Mesenchymal stem cell (in vitro differentiated cells and primary cell): Measurements from ENCODE around the gene MED27.

Experiments used
- DNase-seq: peaks from one replicate; pipeline ENCODE4 v3.0.0-alpha.2; 2013
- H2AFZ ChIP-seq: one replicate; pipeline ENCODE4 v1.6.1; 2013; ENCODE audit warnings: low read depth, mild to moderate bottlenecking, control low read depth, inconsistent platforms, low read length, moderate library complexity
- H2AK5ac ChIP-seq: 2 replicates; pipeline ENCODE4 v1.6.1; 2013; ENCODE audit warnings: low read length, moderate library complexity, mild to moderate bottlenecking, inconsistent platforms; ENCODE audit not compliant: severe bottlenecking
- H2BK120ac ChIP-seq: one replicate; pipeline ENCODE4 v1.6.1; 2013; ENCODE audit warnings: low read depth, mild to moderate bottlenecking, inconsistent platforms, low read length, moderate library complexity
- H2BK12ac ChIP-seq, 2 experiments: one replicate each; pipeline ENCODE4 v1.6.1; 2013; ENCODE audit warnings: inconsistent platforms in 2 of 2, low read length in 2 of 2, mild to moderate bottlenecking in 2 of 2, moderate library complexity in 2 of 2, control low read depth in 1 of 2
- H2BK15ac ChIP-seq: one replicate; pipeline ENCODE4 v1.6.1; 2013; ENCODE audit warnings: mild to moderate bottlenecking, low read depth, inconsistent platforms; ENCODE audit not compliant: poor library complexity, severe bottlenecking
- H2BK5ac ChIP-seq: 2 replicates; pipeline ENCODE4 v1.6.1; 2013; ENCODE audit warnings: low read depth, mild to moderate bottlenecking, low read length, control low read depth, inconsistent platforms; ENCODE audit not compliant: poor library complexity, severe bottlenecking
- H3K14ac ChIP-seq, 2 experiments: one replicate each; pipeline ENCODE4 v1.6.1; 2013; ENCODE audit warnings: inconsistent platforms in 2 of 2, low read length in 2 of 2, control low read depth in 1 of 2, mild to moderate bottlenecking in 1 of 2, moderate library complexity in 1 of 2
- H3K18ac ChIP-seq, 2 experiments: one replicate each; pipeline ENCODE4 v1.6.1; 2013; ENCODE audit warnings: inconsistent platforms in 2 of 2, low read length in 2 of 2, control low read depth in 1 of 2, low read depth in 1 of 2, mild to moderate bottlenecking in 1 of 2
- H3K23ac ChIP-seq, 2 experiments: one replicate each; pipeline ENCODE4 v1.6.1; 2013; ENCODE audit warnings: inconsistent platforms in 2 of 2, low read length in 2 of 2, mild to moderate bottlenecking in 2 of 2, moderate library complexity in 2 of 2, control low read depth in 1 of 2
- H3K27ac ChIP-seq: 2 replicates; pipeline ENCODE4 v1.5.1; 2013; ENCODE audit warnings: mild to moderate bottlenecking, moderate library complexity, low read length, control low read depth, inconsistent platforms; ENCODE audit not compliant: poor library complexity, severe bottlenecking
- H3K27me3 ChIP-seq, 2 experiments: 2 replicates each; pipeline versions ENCODE4 v1.6.1 to v1.7.0; 2013; ENCODE audit warnings: low read length in 2 of 2, mild to moderate bottlenecking in 2 of 2, moderate library complexity in 2 of 2, control low read depth in 1 of 2, inconsistent platforms in 1 of 2; ENCODE audit not compliant: control insufficient read depth in 1 of 2, insufficient read depth in 1 of 2
- H3K36me3 ChIP-seq, 2 experiments: 2 replicates each; pipeline versions ENCODE4 v1.6.1 to v1.7.0; 2013; ENCODE audit warnings: low read length in 2 of 2, control low read depth in 1 of 2, inconsistent platforms in 1 of 2, low read depth in 1 of 2, mild to moderate bottlenecking in 1 of 2; ENCODE audit not compliant: insufficient read depth in 2 of 2, control insufficient read depth in 1 of 2
- H3K4ac ChIP-seq, 2 experiments: one replicate each; pipeline ENCODE4 v1.6.1; 2013; ENCODE audit warnings: inconsistent platforms in 2 of 2, low read length in 2 of 2, mild to moderate bottlenecking in 2 of 2, moderate library complexity in 2 of 2, control low read depth in 1 of 2, low read depth in 1 of 2
- H3K4me1 ChIP-seq: 2 replicates; pipeline ENCODE4 v1.6.1; 2013; ENCODE audit warnings: low read depth, low read length, control low read depth; ENCODE audit not compliant: control insufficient read depth, insufficient read depth
- H3K4me2 ChIP-seq: 2 replicates; pipeline ENCODE4 v1.6.1; 2013; ENCODE audit warnings: low read length, mild to moderate bottlenecking, inconsistent platforms; ENCODE audit not compliant: poor library complexity, severe bottlenecking
- H3K4me3 ChIP-seq, 2 experiments: 2 replicates each; pipeline versions ENCODE4 v1.5.1 to v1.7.0; 2013; ENCODE audit warnings: low read length in 2 of 2, mild to moderate bottlenecking in 2 of 2, control low read depth in 1 of 2, low read depth in 1 of 2; ENCODE audit not compliant: insufficient read depth in 1 of 2
- H3K79me1 ChIP-seq: replicated peaks from 2 replicates; pipeline ENCODE4 v1.6.1; 2013; ENCODE audit warnings: mild to moderate bottlenecking, control low read depth, low read length, inconsistent platforms; ENCODE audit not compliant: poor library complexity, severe bottlenecking
- H3K9ac ChIP-seq: 2 replicates; pipeline ENCODE4 v1.7.0; 2013; ENCODE audit warnings: mild to moderate bottlenecking, low read length, moderate library complexity
- H3K9me3 ChIP-seq: 2 replicates; pipeline ENCODE4 v1.7.0; 2013; ENCODE audit warnings: mild to moderate bottlenecking, low read length; ENCODE audit not compliant: control insufficient read depth
- H4K8ac ChIP-seq: one replicate; pipeline ENCODE4 v1.6.1; 2013; ENCODE audit warnings: inconsistent platforms, mild to moderate bottlenecking, low read length, moderate library complexity
- H4K91ac ChIP-seq: one replicate; pipeline ENCODE4 v1.6.1; 2013; ENCODE audit warnings: mild to moderate bottlenecking, low read length, inconsistent platforms
- WGBS: methylation state at CpG from one replicate; pipeline ENCODE4 v1.1.7; 2013; ENCODE audit warnings: mixed read lengths; 5-methylcytosine and 5-hydroxymethylcytosine counted together

MED27 gene

GRCh38 chr9:132030626-132031325 lies 48.9 kb downstream of the MED27 start:
- no peak overlapping the region for H3K4me2 ChIP-seq
- H3K4me3 ChIP-seq = no peak overlapping the region
- H3K9me3 ChIP-seq = no peaks in the 10 kb centered on the region
- WGBS = 100% methylated on average over 3 of the region's 3 CpGs
- H3K23ac ChIP-seq = no peak overlapping the region
- H3K79me1 ChIP-seq = peaks cover 41% of the 10 kb centered on the region
- no peak overlapping the region for H3K9ac ChIP-seq
- no peaks in the 10 kb centered on the region for H3K27me3 ChIP-seq
- no peak overlapping the region for H2BK15ac ChIP-seq
- H2AK5ac ChIP-seq = no peak overlapping the region
- H3K27ac ChIP-seq = no peak overlapping the region
- no peak overlapping the region for H4K8ac ChIP-seq
- no peak overlapping the region for H2BK120ac ChIP-seq
- no peaks in the 10 kb centered on the region for H3K36me3 ChIP-seq
- peaks cover 18% of the 10 kb centered on the region for H3K4me1 ChIP-seq
- no peak for DNase-seq
- no peak overlapping the region for H3K14ac ChIP-seq
- H2BK5ac ChIP-seq = no peak overlapping the region
- H3K18ac ChIP-seq = no peak overlapping the region
- H4K91ac ChIP-seq = no peak overlapping the region
- H3K4ac ChIP-seq = no peak overlapping the region
- no peak overlapping the region for H2AFZ ChIP-seq
- no peak overlapping the region for H2BK12ac ChIP-seq

GRCh38 chr9:132027752-132028663 lies 51.7 kb downstream of the MED27 start:
- no peak overlapping the region for H3K14ac ChIP-seq
- H3K23ac ChIP-seq = no peak overlapping the region

GRCh38 chr9:132026932-132027585 lies 52.6 kb downstream of the MED27 start:
- peak overlapping the region; percentile 54 for H3K27ac ChIP-seq
- H3K9ac ChIP-seq = no peak overlapping the region
- no peak overlapping the region for H2AK5ac ChIP-seq
- peak overlapping the region; percentile 6 for H3K4me2 ChIP-seq
- peaks cover 15% of the 10 kb centered on the region for H3K4me1 ChIP-seq
- H3K18ac ChIP-seq = peak overlapping the region in 1 of 2 experiments; percentile 33
- H3K36me3 ChIP-seq = no peaks in the 10 kb centered on the region
- peak; percentile 71 for DNase-seq
- peaks cover 45% of the 10 kb centered on the region for H3K79me1 ChIP-seq
- 49% methylated on average over 9 of the region's 12 CpGs for WGBS
- H3K14ac ChIP-seq = no peak overlapping the region
- no peaks in the 10 kb centered on the region for H3K9me3 ChIP-seq
- H4K8ac ChIP-seq = no peak overlapping the region
- H2BK15ac ChIP-seq = no peak overlapping the region
- H2BK5ac ChIP-seq = no peak overlapping the region
- H3K27me3 ChIP-seq = no peaks in the 10 kb centered on the region
- peak overlapping the region in 1 of 2 experiments; percentile 28 for H2BK12ac ChIP-seq
- H2AFZ ChIP-seq = no peak overlapping the region
- no peak overlapping the region for H3K23ac ChIP-seq
- H2BK120ac ChIP-seq = no peak overlapping the region
- H3K4ac ChIP-seq = no peak overlapping the region
- H3K4me3 ChIP-seq = no peak overlapping the region
- no peak overlapping the region for H4K91ac ChIP-seq

More at GRCh38 chr9:132027752-132028663, 51.7 kb downstream of the MED27 start:
- no peak overlapping the region for H3K4me2 ChIP-seq
- no peak overlapping the region for H3K4me3 ChIP-seq
- H2BK15ac ChIP-seq = no peak overlapping the region
- H2BK120ac ChIP-seq = no peak overlapping the region
- no peak overlapping the region for H3K27ac ChIP-seq
- H2AFZ ChIP-seq = no peak overlapping the region
- H2AK5ac ChIP-seq = no peak overlapping the region
- H4K91ac ChIP-seq = no peak overlapping the region
- peak overlapping the region in 1 of 2 experiments; percentile 36 for H3K4ac ChIP-seq
- H3K9ac ChIP-seq = no peak overlapping the region
- no peaks in the 10 kb centered on the region for H3K9me3 ChIP-seq
- H3K4me1 ChIP-seq = peaks cover 18% of the 10 kb centered on the region
- peaks cover 40% of the 10 kb centered on the region for H3K79me1 ChIP-seq
- 93% methylated on average over 6 of the region's 7 CpGs for WGBS
- H3K36me3 ChIP-seq = no peaks in the 10 kb centered on the region
- peak overlapping the region in 1 of 2 experiments; percentile 79 for H2BK12ac ChIP-seq
- DNase-seq = no peak
- no peak overlapping the region for H2BK5ac ChIP-seq
- peak overlapping the region in 1 of 2 experiments; percentile 13 for H3K18ac ChIP-seq
- no peak overlapping the region for H4K8ac ChIP-seq
- no peaks in the 10 kb centered on the region for H3K27me3 ChIP-seq

GRCh38 chr9:132025766-132026165 lies 53.9 kb downstream of the MED27 start:
- H3K4me1 ChIP-seq = peaks cover 15% of the 10 kb centered on the region
- H3K36me3 ChIP-seq = no peaks in the 10 kb centered on the region
- no peak overlapping the region for H2BK15ac ChIP-seq
- peaks cover 45% of the 10 kb centered on the region for H3K79me1 ChIP-seq
- H3K23ac ChIP-seq = no peak overlapping the region
- H3K4ac ChIP-seq = no peak overlapping the region
- H3K14ac ChIP-seq = no peak overlapping the region
- H2BK5ac ChIP-seq = no peak overlapping the region
- 94% methylated on average over 3 of the region's 3 CpGs for WGBS
- H2AK5ac ChIP-seq = peak overlapping the region; percentile 89
- no peak for DNase-seq
- peak overlapping the region in 1 of 2 experiments; percentile 42 for H3K18ac ChIP-seq
- no peak overlapping the region for H3K9ac ChIP-seq
- no peak overlapping the region for H3K27ac ChIP-seq
- no peak overlapping the region for H4K91ac ChIP-seq
- no peak overlapping the region for H3K4me3 ChIP-seq
- H3K4me2 ChIP-seq = no peak overlapping the region
- no peak overlapping the region for H2BK120ac ChIP-seq
- no peak overlapping the region for H2AFZ ChIP-seq
- H4K8ac ChIP-seq = no peak overlapping the region
- no peaks in the 10 kb centered on the region for H3K27me3 ChIP-seq
- no peaks in the 10 kb centered on the region for H3K9me3 ChIP-seq
- no peak overlapping the region for H2BK12ac ChIP-seq
